Naive B cell (primary cell): ENCODE data around the gene ATP10A. TPM values are rescaled to one million over a fixed set of nuclear protein-coding genes. Genes with fewer than 3 reads are reported as not detected.

Experiments used
- ATAC-seq, 2 donors: fragments of 150-1000 bp; cut with Tn5 transposase; 2 replicates each; pipeline ENCODE4 v1.10.0; 2021; ENCODE audit warnings: low read depth in 2 of 2, mild to moderate bottlenecking in 2 of 2, moderate library complexity in 2 of 2
- DNase-seq: peaks from one replicate; pipeline ENCODE4 v3.0.0; 2022
- H3K27ac Mint-ChIP-seq, 6 donors: one replicate each; pipeline ENCODE4 v1.8.0; 2020 to 2022; ENCODE audit warnings: mild to moderate bottlenecking in 6 of 6, mixed read lengths in 6 of 6, moderate library complexity in 5 of 6, inconsistent platforms in 2 of 6
- H3K27me3 Mint-ChIP-seq, 3 donors: one replicate each; pipeline ENCODE4 v1.8.0; 2021 to 2022; ENCODE audit warnings: mixed read lengths in 3 of 3, mild to moderate bottlenecking in 1 of 3
- H3K36me3 Mint-ChIP-seq, 2 donors: one replicate each; pipeline ENCODE4 v1.8.0; 2020 to 2022; ENCODE audit warnings: mixed read lengths in 2 of 2, inconsistent platforms in 1 of 2, mild to moderate bottlenecking in 1 of 2
- H3K4me1 Mint-ChIP-seq, 3 donors: one replicate each; pipeline ENCODE4 v1.8.0; 2020 to 2022; ENCODE audit warnings: mixed read lengths in 3 of 3, inconsistent platforms in 1 of 3, mild to moderate bottlenecking in 1 of 3, moderate library complexity in 1 of 3
- H3K4me3 Mint-ChIP-seq, 8 donors: one replicate each; pipeline ENCODE4 v1.8.0; 2020 to 2022; ENCODE audit warnings: mild to moderate bottlenecking in 8 of 8, mixed read lengths in 8 of 8, moderate library complexity in 8 of 8, inconsistent platforms in 2 of 8
- H3K9me3 Mint-ChIP-seq, 7 donors: one replicate each; pipeline ENCODE4 v1.8.0; 2020 to 2022; ENCODE audit warnings: mixed read lengths in 7 of 7, mild to moderate bottlenecking in 5 of 7, inconsistent platforms in 2 of 7, moderate library complexity in 1 of 7
- polyA plus RNA-seq, 6 donors: library from polyadenylated mRNA; unstranded; fragments of 300-500 nt; fragmentation: Illumina TruSeq; gene quantifications; one replicate each; pipeline ENCODE4 v1.2.3, GENCODE V29; 2021; ENCODE audit warnings: low read depth in 6 of 6

Gene ATP10A
- polyA plus RNA-seq, 6 donors from 2014 or later: 0.14 to 0.15 TPM; not detected in 4

DNA sequence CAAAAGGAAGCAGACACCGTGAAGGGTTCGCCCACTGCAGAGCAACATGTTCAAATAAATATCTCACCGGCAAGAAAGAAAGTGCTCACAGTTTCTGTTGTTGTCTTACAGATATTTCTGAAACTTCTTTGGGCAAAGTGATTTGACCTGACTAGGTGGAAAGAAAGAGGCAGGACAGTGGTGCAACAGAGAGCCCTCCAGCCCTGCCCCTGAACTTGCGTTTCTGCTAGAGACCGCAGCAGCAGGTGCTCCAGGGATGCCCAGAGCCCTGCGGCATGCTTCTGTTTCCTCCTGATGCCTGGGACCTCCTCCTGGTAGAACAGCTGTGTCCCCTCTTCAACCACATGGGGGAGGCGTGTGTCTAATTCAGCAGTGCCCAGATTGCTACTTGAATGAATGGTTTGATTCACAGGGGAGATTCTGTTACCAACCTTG lies 123.4 kb downstream of the ATP10A start:
- Mint-ChIP-seq H3K9me3 (no peaks in the 10 kb centered on the region), H3K36me3 (no peaks in the 10 kb centered on the region), H3K4me3 (peak overlapping the region in 2 of 8 donors; percentile 15 to 16), H3K4me1 (peaks cover 14 to 18% (median 17%) of the 10 kb centered on the region in 3 donors), H3K27me3 (peaks cover 27 to 58% (median 38%) of the 10 kb centered on the region in 3 donors), H3K27ac (no peak overlapping the region)
- peak; percentile 40 for DNase-seq
- peak; percentile 69 to 73 for ATAC-seq

DNA sequence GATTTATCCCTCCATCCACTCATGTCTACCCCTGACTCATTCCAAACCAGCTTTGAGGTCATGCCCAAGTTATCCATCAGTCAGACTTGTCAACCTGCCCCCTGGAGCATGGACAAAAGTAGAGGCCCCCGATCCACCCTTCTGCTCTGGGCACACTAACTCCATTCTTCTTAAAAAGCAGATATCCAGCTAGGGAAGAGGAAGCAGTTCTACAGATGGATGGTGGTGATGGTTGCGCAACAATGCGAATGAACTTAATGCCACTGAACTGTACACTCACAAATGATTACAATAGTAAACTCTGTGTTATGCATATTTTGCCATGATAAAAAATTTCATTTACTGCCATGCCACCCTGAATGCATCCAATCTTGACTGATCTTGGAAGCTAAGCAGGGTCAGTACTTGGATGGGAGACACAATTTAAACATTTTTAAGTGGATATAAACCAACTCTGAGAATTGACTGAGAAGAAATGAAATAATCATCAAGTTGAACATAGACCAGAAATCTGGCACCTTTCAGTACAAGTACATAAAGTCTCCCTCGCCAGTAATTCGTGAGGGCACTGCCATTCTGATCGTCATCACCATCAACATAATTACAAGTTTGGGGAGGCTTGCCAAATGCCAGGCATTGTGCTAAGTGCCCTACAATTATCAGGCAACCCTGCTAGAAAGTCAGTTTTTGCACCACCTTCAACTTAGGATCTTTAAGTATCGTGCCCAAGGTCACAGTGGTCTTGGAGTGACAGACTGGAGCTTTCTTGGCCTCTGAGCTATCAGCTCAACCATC lies 124.8 kb downstream of the ATP10A start:
- H3K27me3 Mint-ChIP-seq: peaks cover 25 to 47% (median 35%) of the 10 kb centered on the region in 3 donors
- H3K4me1 Mint-ChIP-seq: peaks cover 14 to 18% (median 17%) of the 10 kb centered on the region in 3 donors
- no peaks in the 10 kb centered on the region for H3K36me3 Mint-ChIP-seq
- H3K9me3 Mint-ChIP-seq: no peaks in the 10 kb centered on the region
- H3K4me3 Mint-ChIP-seq: no peak overlapping the region
- ATAC-seq (no peak), DNase-seq (no peak)
- H3K27ac Mint-ChIP-seq: no peak overlapping the region

DNA sequence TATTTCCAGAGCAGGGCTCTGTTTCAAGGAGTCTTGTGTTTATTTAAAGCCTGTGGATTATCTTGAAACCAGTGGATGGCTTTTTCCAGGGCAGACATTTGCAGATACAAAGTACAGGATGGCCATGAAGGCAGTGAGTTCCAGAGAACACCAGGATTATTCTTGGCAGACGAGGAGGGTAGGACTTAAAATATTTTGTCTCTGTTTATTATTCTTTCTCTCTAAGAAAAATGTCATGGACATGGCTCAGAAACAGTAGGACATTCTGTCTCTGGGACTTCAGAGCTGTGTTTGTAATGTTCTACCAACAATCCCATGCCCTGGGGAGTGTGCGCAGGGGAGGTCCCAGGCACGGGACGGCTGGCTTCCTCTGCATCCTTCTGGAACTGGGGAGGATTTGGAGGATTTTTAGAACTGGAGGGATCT lies 125.9 kb downstream of the ATP10A start:
- peaks cover 14 to 18% (median 17%) of the 10 kb centered on the region in 3 donors for H3K4me1 Mint-ChIP-seq
- peaks cover 24 to 42% (median 25%) of the 10 kb centered on the region in 3 donors for H3K27me3 Mint-ChIP-seq
- ATAC-seq: no peak
- peak overlapping the region in 1 of 6 donors; percentile 26 for H3K27ac Mint-ChIP-seq
- DNase-seq: no peak
- H3K9me3 Mint-ChIP-seq: no peaks in the 10 kb centered on the region
- no peaks in the 10 kb centered on the region for H3K36me3 Mint-ChIP-seq
- no peak overlapping the region for H3K4me3 Mint-ChIP-seq

DNA sequence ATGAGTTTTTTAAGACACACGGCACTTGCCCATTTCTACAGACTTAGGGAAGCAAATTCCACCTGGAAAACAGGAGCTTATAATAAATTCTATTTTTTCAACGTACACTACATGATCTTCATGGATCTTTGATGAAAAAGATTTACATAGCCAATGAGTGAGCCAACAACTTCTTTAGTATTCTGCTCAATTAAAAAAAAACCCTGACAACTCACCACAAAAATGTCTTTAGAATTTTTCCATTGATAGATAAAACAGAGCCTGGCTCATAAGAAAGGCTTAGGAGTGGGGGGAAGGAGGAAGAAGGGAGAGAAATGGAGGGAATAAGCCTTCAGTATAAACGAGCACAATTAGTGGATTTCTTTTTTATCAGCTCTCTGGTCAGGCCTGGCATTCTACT lies 126.7 kb downstream of the ATP10A start:
- Mint-ChIP-seq H3K27me3 (peaks cover 21 to 42% (median 25%) of the 10 kb centered on the region in 3 donors), H3K36me3 (no peaks in the 10 kb centered on the region), H3K4me1 (peaks cover 14 to 18% (median 17%) of the 10 kb centered on the region in 3 donors), H3K27ac (no peak overlapping the region), H3K9me3 (no peaks in the 10 kb centered on the region), H3K4me3 (no peak overlapping the region)
- no peak for DNase-seq
- ATAC-seq: no peak

DNA sequence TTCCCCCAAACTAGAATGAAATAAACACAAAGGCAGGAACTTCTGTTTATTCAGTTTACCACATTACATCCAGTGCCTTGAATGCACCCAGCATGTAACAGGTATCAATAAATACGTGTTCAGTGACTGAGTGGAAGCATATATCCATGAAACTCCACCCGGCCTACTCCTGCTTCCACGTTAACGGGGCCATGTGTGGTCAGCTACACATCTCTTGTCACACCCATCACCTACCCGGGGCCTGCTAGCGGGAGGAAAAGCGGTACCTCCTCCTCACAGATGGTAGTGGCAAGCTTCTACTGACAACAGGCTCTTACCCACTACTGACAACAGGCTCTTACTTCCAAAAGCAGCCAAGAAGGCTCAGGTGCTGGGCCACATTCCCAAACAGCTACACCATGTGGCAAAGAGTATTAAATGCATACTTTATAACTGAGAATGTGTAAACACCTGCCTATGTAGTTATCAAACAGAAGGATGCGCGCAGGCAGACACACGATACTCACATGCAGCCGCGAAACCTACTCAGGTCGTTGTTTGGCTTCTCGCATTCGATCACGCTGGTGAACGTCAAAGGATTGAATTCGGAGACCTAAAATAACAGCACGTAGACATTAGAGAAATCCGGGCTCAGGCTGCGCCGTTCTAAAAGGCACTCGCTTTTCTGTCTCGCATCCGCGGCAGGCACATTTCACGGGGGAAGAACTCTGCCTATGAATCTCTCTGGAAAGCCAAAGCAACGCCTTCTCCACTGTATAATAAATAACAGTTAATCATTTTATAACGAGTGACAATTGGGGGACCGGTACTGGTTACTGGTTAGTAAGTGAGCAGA lies 127.4 kb downstream of the ATP10A start:
- peaks cover 8 to 12% (median 12%) of the 10 kb centered on the region in 3 donors for H3K4me1 Mint-ChIP-seq
- H3K36me3 Mint-ChIP-seq: no peaks in the 10 kb centered on the region
- no peak overlapping the region for H3K27ac Mint-ChIP-seq
- ATAC-seq (no peak), DNase-seq (no peak)
- H3K4me3 Mint-ChIP-seq: no peak overlapping the region
- peaks cover 16 to 38% (median 20%) of the 10 kb centered on the region in 3 donors for H3K27me3 Mint-ChIP-seq
- no peaks in the 10 kb centered on the region for H3K9me3 Mint-ChIP-seq

DNA sequence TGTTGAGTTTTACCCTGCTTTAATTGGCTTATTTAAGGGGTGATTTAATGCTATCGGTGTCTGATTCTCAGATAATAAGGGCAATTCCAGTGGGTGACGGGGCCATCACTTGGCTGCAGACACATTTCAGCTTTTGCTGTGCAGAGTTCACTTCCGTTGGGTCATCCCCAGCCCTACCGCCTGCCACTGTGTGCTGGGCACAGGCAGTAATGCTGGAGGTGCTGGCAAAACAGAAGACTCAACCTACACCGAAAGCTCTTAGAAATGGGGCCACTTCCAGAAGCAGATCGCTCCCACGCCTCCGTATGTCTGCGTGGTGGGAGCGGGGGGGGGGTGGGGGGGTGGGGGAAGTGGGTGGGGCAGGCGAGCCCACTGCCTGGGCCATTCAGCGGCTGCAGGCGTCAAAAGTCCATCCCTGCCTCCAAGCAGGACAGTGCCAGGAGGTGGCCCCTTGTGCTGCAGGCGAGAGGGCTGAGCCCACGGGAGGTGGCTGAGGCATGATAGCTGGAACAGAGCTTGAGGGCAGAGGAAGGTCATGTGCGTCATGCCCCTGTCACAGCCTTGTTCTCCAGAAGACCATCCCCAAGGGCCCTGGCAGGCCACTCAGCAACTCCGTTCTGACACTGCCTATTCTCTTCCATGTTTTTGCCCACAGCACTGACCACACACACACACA lies 128.3 kb downstream of the ATP10A start:
- ATAC-seq: no peak
- H3K4me1 Mint-ChIP-seq: peaks cover 3 to 5% (median 5%) of the 10 kb centered on the region in 3 donors

DNA sequence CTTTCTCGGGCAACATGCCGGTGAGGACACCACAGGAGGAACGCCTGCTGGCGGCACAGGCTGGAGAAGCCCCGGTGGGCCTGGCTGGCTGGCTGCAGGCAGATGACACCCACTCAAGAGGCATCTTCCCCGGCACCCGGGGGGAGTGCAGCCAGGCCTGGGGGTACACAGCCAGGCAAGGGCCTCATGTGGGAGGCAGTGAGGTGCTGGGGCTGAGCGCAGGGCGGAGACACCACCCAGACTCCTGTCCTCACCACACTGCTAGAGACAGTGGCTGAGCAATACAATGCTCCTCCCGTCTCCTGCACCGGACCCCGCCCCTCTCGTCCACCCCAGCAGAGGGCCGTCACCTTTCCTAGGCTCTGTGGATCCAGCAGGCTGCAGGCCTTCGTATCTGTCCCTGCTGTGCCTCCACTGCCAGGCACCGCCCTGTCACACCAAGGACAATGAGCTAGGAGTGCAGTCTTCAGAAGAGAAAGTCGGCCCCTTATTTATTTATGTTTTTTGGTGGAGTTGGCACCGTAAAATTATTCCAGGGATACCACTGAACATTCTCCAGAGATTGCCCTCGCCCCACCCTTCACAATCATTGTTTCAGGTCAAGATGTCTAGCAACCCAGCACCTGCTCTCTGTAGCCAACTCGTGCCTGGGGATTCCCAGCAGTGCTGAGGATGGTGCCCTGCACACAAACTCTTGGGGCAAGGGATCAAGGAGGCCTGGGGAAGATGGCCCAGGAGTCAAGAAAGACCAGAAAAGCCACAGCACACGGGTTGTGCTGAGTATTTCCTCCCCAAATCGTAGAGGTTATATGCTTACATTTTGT lies 129.1 kb downstream of the ATP10A start:
- Mint-ChIP-seq H3K4me1 (no peaks in the 10 kb centered on the region), H3K36me3 (no peaks in the 10 kb centered on the region), H3K27ac (peak overlapping the region in 1 of 6 donors; percentile 81), H3K4me3 (no peak overlapping the region), H3K9me3 (peaks cover 0 to 1% (median 0%) of the 10 kb centered on the region in 7 donors), H3K27me3 (peaks cover 8 to 34% (median 20%) of the 10 kb centered on the region in 3 donors)
- ATAC-seq (no peak), DNase-seq (no peak)

More for the DNA sequence above, 128.3 kb downstream of the ATP10A start:
- H3K27me3 Mint-ChIP-seq: peaks cover 11 to 34% (median 20%) of the 10 kb centered on the region in 3 donors
- no peak overlapping the region for H3K27ac Mint-ChIP-seq
- H3K9me3 Mint-ChIP-seq: no peaks in the 10 kb centered on the region
- no peaks in the 10 kb centered on the region for H3K36me3 Mint-ChIP-seq
- H3K4me3 Mint-ChIP-seq: no peak overlapping the region
- no peak for DNase-seq

DNA sequence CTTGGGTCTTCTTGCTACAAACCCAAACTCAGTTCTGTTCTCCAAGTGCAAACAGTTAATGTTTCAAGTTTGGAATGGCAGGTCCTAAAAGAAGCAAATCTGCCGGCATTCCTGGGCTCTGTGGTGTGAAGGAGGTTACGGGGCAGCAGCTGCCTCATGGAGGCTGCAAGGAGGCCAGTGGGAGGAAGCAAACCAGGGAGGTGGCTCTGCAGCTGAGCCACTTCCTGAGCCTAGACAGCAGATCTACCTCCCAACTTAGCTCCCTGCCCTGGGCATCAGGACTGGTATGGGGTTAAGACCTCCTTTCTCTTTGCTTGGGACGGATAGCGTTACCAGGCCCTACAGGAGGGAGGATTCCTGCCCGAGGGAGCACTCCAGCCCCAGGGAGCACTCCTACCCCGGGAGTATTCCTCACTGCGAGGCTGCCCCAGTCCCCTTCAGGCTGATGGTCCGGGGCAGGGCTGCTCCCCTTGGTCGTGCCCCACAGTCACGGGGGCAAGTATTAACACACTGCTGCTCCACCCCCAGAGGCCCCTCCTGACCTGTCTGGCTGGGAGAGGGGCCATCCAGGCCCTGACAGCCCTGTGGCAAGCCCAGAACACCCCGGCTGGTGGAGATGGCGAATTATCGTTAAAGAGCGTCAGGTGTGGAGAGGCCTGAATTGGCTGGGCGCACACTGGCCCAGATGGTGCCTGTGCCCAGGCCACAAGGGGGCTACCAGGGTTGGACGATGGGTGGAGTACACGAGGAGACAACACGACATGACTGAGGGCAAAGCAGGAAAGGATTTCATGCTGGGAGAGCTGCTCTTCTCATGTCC lies 129.9 kb downstream of the ATP10A start:
- DNase-seq: no peak
- H3K36me3 Mint-ChIP-seq: no peaks in the 10 kb centered on the region
- H3K27ac Mint-ChIP-seq: peak overlapping the region in 1 of 6 donors; percentile 81
- ATAC-seq: no peak
- H3K27me3 Mint-ChIP-seq: peaks cover 8 to 31% (median 23%) of the 10 kb centered on the region in 3 donors
- H3K4me3 Mint-ChIP-seq: no peak overlapping the region
- no peaks in the 10 kb centered on the region for H3K4me1 Mint-ChIP-seq
- peaks cover 0 to 1% (median 0%) of the 10 kb centered on the region in 7 donors for H3K9me3 Mint-ChIP-seq

DNA sequence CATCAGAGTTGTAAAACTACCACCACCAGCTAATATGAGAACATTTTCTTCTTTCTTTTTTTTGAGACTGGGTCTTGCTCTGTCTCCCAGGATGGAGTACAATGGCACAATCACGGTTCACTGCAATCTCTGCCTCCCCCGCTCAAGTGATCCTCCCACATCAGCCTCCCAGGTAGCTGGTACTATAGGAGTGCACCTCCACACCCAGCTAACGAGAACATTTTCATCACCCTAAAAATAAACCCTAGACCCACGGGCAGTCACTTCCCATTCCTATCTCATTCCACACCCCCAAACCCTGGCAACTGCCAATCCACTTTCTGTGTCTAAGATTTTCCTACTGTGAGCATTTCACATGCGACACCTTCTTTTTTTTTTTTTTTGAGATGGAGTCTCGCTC lies 130.9 kb downstream of the ATP10A start:
- Mint-ChIP-seq H3K4me3 (no peak overlapping the region), H3K9me3 (peaks cover 0 to 1% (median 0%) of the 10 kb centered on the region in 7 donors), H3K36me3 (no peaks in the 10 kb centered on the region), H3K27ac (no peak overlapping the region), H3K4me1 (no peaks in the 10 kb centered on the region), H3K27me3 (peaks cover 4 to 21% (median 13%) of the 10 kb centered on the region in 3 donors)
- DNase-seq (no peak), ATAC-seq (no peak)

DNA sequence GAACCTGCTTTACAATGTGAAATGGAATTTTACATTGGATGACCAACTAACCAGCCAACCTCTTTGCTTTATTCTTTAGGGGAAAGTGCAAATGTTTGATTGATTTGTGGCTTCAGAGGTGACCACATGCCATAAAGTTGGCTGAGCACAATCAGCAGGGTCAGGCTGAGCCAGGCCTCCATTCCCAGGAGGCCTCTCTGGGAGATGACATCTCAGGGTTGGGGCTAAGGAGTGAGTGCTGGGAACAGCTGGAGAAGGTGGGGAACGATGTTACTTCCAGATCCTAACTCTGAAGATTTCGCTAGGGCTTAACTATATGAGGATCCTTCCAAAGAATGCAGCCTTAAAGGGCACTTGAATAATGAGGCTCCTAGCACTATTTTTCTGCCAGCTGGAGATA lies 131.7 kb downstream of the ATP10A start:
- H3K27ac Mint-ChIP-seq: no peak overlapping the region

DNA sequence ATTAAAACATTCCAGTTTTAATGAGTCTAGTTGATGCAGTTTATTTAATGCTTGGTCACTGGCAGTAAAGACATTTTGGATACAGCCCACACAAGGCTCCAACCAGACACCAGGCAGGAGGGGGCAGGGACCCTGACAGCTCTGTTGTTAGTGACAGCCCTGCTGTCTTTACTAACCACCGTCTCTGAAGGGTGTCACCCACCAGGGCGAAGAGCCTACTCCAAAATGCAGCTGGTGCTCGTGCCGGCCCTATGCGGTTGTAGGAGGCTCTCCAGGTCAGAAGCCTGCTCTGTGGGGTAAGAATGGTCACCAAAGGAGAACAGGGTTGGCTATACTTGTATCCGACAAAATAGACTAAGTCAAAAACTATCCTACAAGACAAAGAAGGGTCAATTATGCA lies 132.2 kb downstream of the ATP10A start:
- ATAC-seq (no peak), DNase-seq (no peak)
- Mint-ChIP-seq H3K27me3 (peaks cover 0 to 9% (median 8%) of the 10 kb centered on the region in 3 donors), H3K4me1 (no peaks in the 10 kb centered on the region), H3K36me3 (no peaks in the 10 kb centered on the region), H3K4me3 (no peak overlapping the region), H3K27ac (no peak overlapping the region), H3K9me3 (peaks cover 0 to 1% (median 0%) of the 10 kb centered on the region in 7 donors)

More for the DNA sequence above, 131.7 kb downstream of the ATP10A start:
- H3K27me3 Mint-ChIP-seq: peaks cover 0 to 13% (median 9%) of the 10 kb centered on the region in 3 donors
- H3K36me3 Mint-ChIP-seq: no peaks in the 10 kb centered on the region
- ATAC-seq: no peak
- DNase-seq: no peak
- no peak overlapping the region for H3K4me3 Mint-ChIP-seq
- H3K4me1 Mint-ChIP-seq: no peaks in the 10 kb centered on the region
- peaks cover 0 to 1% (median 0%) of the 10 kb centered on the region in 7 donors for H3K9me3 Mint-ChIP-seq

DNA sequence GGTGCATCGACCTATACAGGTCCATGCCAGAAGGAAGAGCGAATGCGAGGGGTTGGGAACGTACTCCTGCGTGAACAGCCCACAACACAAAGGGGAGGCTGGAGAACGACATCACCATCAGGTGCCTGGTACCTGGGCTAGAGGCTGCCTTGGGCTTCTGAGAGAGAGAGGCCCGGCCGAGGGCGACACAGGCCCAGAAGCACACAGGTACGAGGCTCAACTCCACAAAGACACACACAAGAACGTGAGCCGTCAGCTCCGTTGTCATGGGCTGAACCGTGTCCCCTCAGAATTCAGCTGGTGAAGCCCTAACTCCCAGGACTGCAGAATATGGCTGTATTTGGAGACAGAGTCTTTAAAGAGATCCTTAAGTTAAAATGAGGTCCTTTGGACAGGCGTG lies 134.3 kb downstream of the ATP10A start:
- no peaks in the 10 kb centered on the region for H3K36me3 Mint-ChIP-seq
- H3K27me3 Mint-ChIP-seq: peaks cover 0 to 4% (median 0%) of the 10 kb centered on the region in 3 donors
- no peak overlapping the region for H3K4me3 Mint-ChIP-seq

More for the DNA sequence above, 134.3 kb downstream of the ATP10A start:
- ATAC-seq (no peak), DNase-seq (no peak)
- H3K9me3 Mint-ChIP-seq: peaks cover 0 to 1% (median 0%) of the 10 kb centered on the region in 7 donors
- no peaks in the 10 kb centered on the region for H3K4me1 Mint-ChIP-seq
- no peak overlapping the region for H3K27ac Mint-ChIP-seq
